Measurements from ENCODE around the gene STAG1.

DNA sequence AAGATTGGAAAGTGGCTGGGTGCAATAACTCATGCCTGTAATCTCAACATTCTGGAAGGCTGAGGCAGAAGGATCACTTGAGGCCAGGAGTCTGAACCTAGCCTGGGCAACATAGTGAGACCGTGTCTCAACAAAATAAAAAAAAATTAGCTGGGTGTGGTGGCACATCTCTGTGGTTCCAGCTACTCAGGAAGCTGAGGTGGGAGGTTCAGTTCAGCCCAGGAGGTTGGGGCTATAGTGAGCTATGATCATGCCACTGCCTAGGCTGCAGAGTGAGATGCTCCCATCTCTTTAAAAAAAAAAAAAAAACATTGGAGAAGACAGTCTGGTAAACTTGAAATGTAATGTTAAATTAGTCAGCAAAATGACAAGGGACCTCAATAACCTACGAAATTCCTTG, 57.9 kb downstream of the STAG1 start:
- no peak for TF ChIP-seq POLR2A (IDR thresholded peaks at IDR 0.05)
- TF ChIP-seq, protein P1, sequence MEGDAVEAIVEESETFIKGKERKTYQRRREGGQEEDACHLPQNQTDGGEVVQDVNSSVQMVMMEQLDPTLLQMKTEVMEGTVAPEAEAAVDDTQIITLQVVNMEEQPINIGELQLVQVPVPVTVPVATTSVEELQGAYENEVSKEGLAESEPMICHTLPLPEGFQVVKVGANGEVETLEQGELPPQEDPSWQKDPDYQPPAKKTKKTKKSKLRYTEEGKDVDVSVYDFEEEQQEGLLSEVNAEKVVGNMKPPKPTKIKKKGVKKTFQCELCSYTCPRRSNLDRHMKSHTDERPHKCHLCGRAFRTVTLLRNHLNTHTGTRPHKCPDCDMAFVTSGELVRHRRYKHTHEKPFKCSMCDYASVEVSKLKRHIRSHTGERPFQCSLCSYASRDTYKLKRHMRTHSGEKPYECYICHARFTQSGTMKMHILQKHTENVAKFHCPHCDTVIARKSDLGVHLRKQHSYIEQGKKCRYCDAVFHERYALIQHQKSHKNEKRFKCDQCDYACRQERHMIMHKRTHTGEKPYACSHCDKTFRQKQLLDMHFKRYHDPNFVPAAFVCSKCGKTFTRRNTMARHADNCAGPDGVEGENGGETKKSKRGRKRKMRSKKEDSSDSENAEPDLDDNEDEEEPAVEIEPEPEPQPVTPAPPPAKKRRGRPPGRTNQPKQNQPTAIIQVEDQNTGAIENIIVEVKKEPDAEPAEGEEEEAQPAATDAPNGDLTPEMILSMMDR (IDR thresholded peaks at IDR 0.05) = no peak
